Measurements from ENCODE around the gene DAGLA.

Gene DAGLA

GRCh38 chr11:61711037-61711436 lies 30.8 kb downstream of the DAGLA start:
- DNase-seq (ENCODE audit: low read depth) = no peak

GRCh38 chr11:61711498-61711897 lies 31.3 kb downstream of the DAGLA start:
- DNase-seq (ENCODE audit: low read depth) = no peak

GRCh38 chr11:61712314-61712713 lies 32.1 kb downstream of the DAGLA start:
- no peak for DNase-seq (ENCODE audit: low read depth)

- no peak for DNase-seq (ENCODE audit: low read depth)
These were observed 32.7 kb downstream of the DAGLA start for GRCh38 chr11:61712846-61713245.

- DNase-seq (ENCODE audit: low read depth) = no peak
These were observed 33.3 kb downstream of the DAGLA start for GRCh38 chr11:61713464-61713863.

GRCh38 chr11:61713906-61714305 lies 33.7 kb downstream of the DAGLA start:
- DNase-seq (ENCODE audit: low read depth) = no peak

- DNase-seq (ENCODE audit: low read depth) = no peak
These were observed 34.1 kb downstream of the DAGLA start for GRCh38 chr11:61714316-61714715.

GRCh38 chr11:61714916-61715315 lies 34.7 kb downstream of the DAGLA start:
- DNase-seq (ENCODE audit: low read depth) = no peak

- DNase-seq (ENCODE audit: low read depth) = no peak
These were observed 35.7 kb downstream of the DAGLA start for GRCh38 chr11:61715867-61716266.

GRCh38 chr11:61716478-61717285 lies 36.5 kb downstream of the DAGLA start:
- no peak for DNase-seq (ENCODE audit: low read depth)

- no peak for DNase-seq (ENCODE audit: low read depth)
These were observed 37.3 kb downstream of the DAGLA start for GRCh38 chr11:61717286-61718033.

GRCh38 chr11:61718046-61718531 lies 37.9 kb downstream of the DAGLA start:
- no peak for DNase-seq (ENCODE audit: low read depth)

- no peak for DNase-seq (ENCODE audit: low read depth)
These were observed 38.6 kb downstream of the DAGLA start for GRCh38 chr11:61718621-61719302.

- no peak for DNase-seq (ENCODE audit: low read depth)
These were observed 39.8 kb downstream of the DAGLA start for GRCh38 chr11:61719978-61720377.

GRCh38 chr11:61720597-61720996 lies 40.4 kb downstream of the DAGLA start:
- no peak for DNase-seq (ENCODE audit: low read depth)

GRCh38 chr11:61724437-61724836 lies 44.2 kb downstream of the DAGLA start:
- no peak for DNase-seq (ENCODE audit: low read depth)

GRCh38 chr11:61725781-61726231 lies 45.6 kb downstream of the DAGLA start:
- no peak for DNase-seq (ENCODE audit: low read depth)

- DNase-seq (ENCODE audit: low read depth) = no peak
These were observed 46.6 kb downstream of the DAGLA start for GRCh38 chr11:61726775-61727174.

- no peak for DNase-seq (ENCODE audit: low read depth)
These were observed 47.2 kb downstream of the DAGLA start for GRCh38 chr11:61727401-61727811.

GRCh38 chr11:61728066-61728939 lies 48.1 kb downstream of the DAGLA start:
- DNase-seq (ENCODE audit: low read depth) = no peak

GRCh38 chr11:61728940-61729219 lies 48.7 kb downstream of the DAGLA start:
- DNase-seq (ENCODE audit: low read depth) = no peak

All from CMK (cell line).